GM12873 (cell line): ENCODE measurements around the gene PTPRN2.

ENCODE experiments used
- CTCF ChIP-seq: IDR thresholded peaks from 2 replicates; pipeline ENCODE4 v1.5.1; 2012; ENCODE audit warnings: low read depth, mild to moderate bottlenecking, moderate library complexity, low read length, control low read depth; ENCODE audit not compliant: insufficient read depth; ENCODE audit errors: missing control alignments

The PTPRN2 gene

GRCh38 chr7:158583143-158583542, 4.5 kb downstream of the PTPRN2 start:
- no peak for TF ChIP-seq CTCF

- TF ChIP-seq CTCF = no peak
These were observed 5.5 kb downstream of the PTPRN2 start for GRCh38 chr7:158582089-158582456.

GRCh38 chr7:158581440-158582088, 6.1 kb downstream of the PTPRN2 start:
- no peak for TF ChIP-seq CTCF

- TF ChIP-seq CTCF = no peak
These were observed 7.7 kb downstream of the PTPRN2 start for GRCh38 chr7:158579662-158580646.

GRCh38 chr7:158576050-158576762, 11.4 kb downstream of the PTPRN2 start:
- TF ChIP-seq CTCF = no peak

GRCh38 chr7:158574308-158575036, 13.2 kb downstream of the PTPRN2 start:
- no peak for TF ChIP-seq CTCF
